Panc1 (cell line): ENCODE data around the gene MCRIP2. TPM values are rescaled to one million over a fixed set of nuclear protein-coding genes. Genes with fewer than 3 reads are reported as not detected.

Experiments
- ATAC-seq: fragments of 200-7000 bp; cut with Tn5 transposase; 2 replicates; pipeline ENCODE4 v1.9.1; 2020; ENCODE audit warnings: mild to moderate bottlenecking, moderate library complexity
- BruUV-seq: library from RNA; stranded (reverse); fragments of 400-500 nt; replicated peaks from 2 replicates; lab custom pipeline; 2021; lab: Mats Ljungman, UMichigan
- CTCF ChIA-PET: fragments of 300-600 bp; sonication (Branson Sonifier 250); formaldehyde crosslinking; loops from one replicate; lab custom pipeline; 2022; ENCODE audit warnings: antibody characterized with exemption; lab: Charles Lee
- POLR2A ChIA-PET: fragments of 300-600 bp; sonication (Branson Sonifier 250); formaldehyde crosslinking; loops from one replicate; lab custom pipeline; 2022; ENCODE audit warnings: antibody characterized with exemption; lab: Charles Lee
- DNase-seq: peaks from one replicate; pipeline ENCODE4 v3.0.0-alpha.2; 2010; ENCODE audit warnings: low read depth, low spot score
- H3K27ac ChIP-seq: 2 replicates; pipeline ENCODE4 v1.5.1; 2011; ENCODE audit warnings: mild to moderate bottlenecking, low read length, inconsistent platforms
- H3K27me3 ChIP-seq: fragments of 200-500 bp; sonication (Bioruptor generic); 2 replicates; pipeline ENCODE4 v1.6.0; 2014; ENCODE audit warnings: low read length, inconsistent platforms; ENCODE audit not compliant: control insufficient read depth, insufficient read depth
- H3K36me3 ChIP-seq: fragments of 200-500 bp; sonication (Bioruptor generic); 2 replicates; pipeline ENCODE4 v1.5.1; 2014; ENCODE audit warnings: inconsistent platforms, mild to moderate bottlenecking, low read length, moderate library complexity; ENCODE audit not compliant: control insufficient read depth, insufficient read depth
- H3K4me1 ChIP-seq: 2 replicates; pipeline ENCODE4 v1.5.1; 2011; ENCODE audit warnings: inconsistent platforms, mild to moderate bottlenecking, low read length, moderate library complexity; ENCODE audit not compliant: control insufficient read depth, insufficient read depth
- H3K4me3 ChIP-seq, 2 experiments: 2 replicates each; pipeline ENCODE4 v1.5.1; 2011 to 2012; ENCODE audit warnings: low read depth in 2 of 2, low read length in 2 of 2, mild to moderate bottlenecking in 2 of 2, inconsistent platforms in 1 of 2, moderate library complexity in 1 of 2
- H3K9me3 ChIP-seq: fragments of 200-500 bp; sonication (Bioruptor generic); 2 replicates; pipeline ENCODE4 v1.5.1; 2014; ENCODE audit warnings: low read depth, mild to moderate bottlenecking, inconsistent platforms, low read length, moderate library complexity; ENCODE audit not compliant: control insufficient read depth, insufficient read depth
- CTCF ChIP-seq: fragments of 450-650 bp; IDR thresholded peaks from 2 replicates; pipeline ENCODE4 v1.5.1; 2017; ENCODE audit warnings: mild to moderate bottlenecking
- POLR2AphosphoS5 ChIP-seq: IDR thresholded peaks from 2 replicates; pipeline ENCODE4 v1.6.1; 2012; ENCODE audit warnings: mild to moderate bottlenecking, low read depth, low read length, moderate library complexity
- REST ChIP-seq, 2 experiments: IDR thresholded peaks; 2 replicates each; pipeline ENCODE4 v1.6.1; 2011 to 2012; ENCODE audit warnings: low read depth in 2 of 2, control low read depth in 1 of 2, low read length in 1 of 2, mild to moderate bottlenecking in 1 of 2, moderate library complexity in 1 of 2; ENCODE audit not compliant: insufficient read depth in 1 of 2
- SIN3A ChIP-seq: IDR thresholded peaks from 2 replicates; pipeline ENCODE4 v1.6.1; 2012; ENCODE audit warnings: low read depth, mild to moderate bottlenecking, low read length, moderate library complexity, borderline replicate concordance; ENCODE audit not compliant: insufficient read depth
- TCF7L2 ChIP-seq: IDR thresholded peaks from 2 replicates; pipeline ENCODE4 v1.6.1; 2011; ENCODE audit warnings: mild to moderate bottlenecking, low read depth, low read length, inconsistent platforms
- in situ Hi-C: cut with HindIII; loops from 2 replicates; pipeline ENCODE4 v1.10.0; 2016; ENCODE audit warnings: low sequenced_read_pairs, low pct_unique_long_range_greater_than_20kb
- intact Hi-C: fragments of 100-400 bp; cut with micrococcal nuclease; formaldehyde crosslinking; loops from one replicate; pipeline ENCODE4 v1.10.0; 2022; ENCODE audit not compliant: unreplicated experiment
- total RNA-seq: library from RNA; stranded (reverse); gene quantifications from one replicate; pipeline ENCODE4 v1.2.1, GENCODE V29; 2021; ENCODE audit not compliant: unreplicated experiment

Gene MCRIP2
- total RNA-seq, 1 experiment from 2014 or later = 91.6 TPM

GRCh38 chr16:626787-627453 is 14.7 kb upstream of the MCRIP2 start:
- peak; percentile 84 for ATAC-seq
- POLR2A ChIA-PET = no interaction called here
- peak overlapping the region in 1 of 2 experiments; percentile 6; a peak in 1 of 4 replicates for H3K4me3 ChIP-seq

GRCh38 chr16:627454-628239 is 14.0 kb upstream of the MCRIP2 start:
- H3K9me3 ChIP-seq = no peaks in the 10 kb centered on the region
- H3K4me3 ChIP-seq = no peak overlapping the region
- TSS peak; percentile 58 for BruUV-seq
- no peak for TF ChIP-seq CTCF
- no peak for TF ChIP-seq SIN3A
- TF ChIP-seq POLR2AphosphoS5 = no peak
- TF ChIP-seq REST (IDR thresholded peaks at IDR 0.05; ENCODE audit: insufficient read depth in 1 of 2, low read depth in 2 of 2, low read length in 1 of 2) = no peak
- TF ChIP-seq TCF7L2 = no peak
- POLR2A ChIA-PET = no interaction called here
- H3K27me3 ChIP-seq = no peaks in the 10 kb centered on the region
- H3K36me3 ChIP-seq = no peaks in the 10 kb centered on the region
- in situ Hi-C loops (no loop called here), intact Hi-C loops (no loop called here)
- peak overlapping the region; percentile 39; the same call in 1 of the 2 replicates for H3K27ac ChIP-seq
- DNase-seq (no peak), ATAC-seq (peak; percentile 0; the same call in 1 of the 2 replicates)
- CTCF ChIA-PET = interaction anchor here (0.5 kb wide), 1 partner anchor 88 kb away, joined by 3 read pairs; no protein-coding TSS in a partner anchor
- peaks cover 65% of the 10 kb centered on the region for H3K4me1 ChIP-seq

More at GRCh38 chr16:626787-627453, 14.7 kb upstream of the MCRIP2 start:
- BruUV-seq = no TSS peak
- peaks cover 73% of the 10 kb centered on the region for H3K4me1 ChIP-seq
- intact Hi-C loops = no loop called here
- H3K36me3 ChIP-seq = no peaks in the 10 kb centered on the region
- no peaks in the 10 kb centered on the region for H3K9me3 ChIP-seq
- CTCF ChIA-PET = no interaction called here
- TF ChIP-seq POLR2AphosphoS5 (peak; percentile 57; the same call in 1 of the 2 replicates), CTCF (no peak)
- peak overlapping the region; percentile 39; the same call in 1 of the 2 replicates for H3K27ac ChIP-seq
- peak; percentile 85 for DNase-seq
- no peaks in the 10 kb centered on the region for H3K27me3 ChIP-seq
- in situ Hi-C loops = no loop called here
